ENCODE results near the gene CD320.
A peak's percentile ranks its signal among the peaks of the same experiment; 100 is the strongest.
"Not testable (repeated sequence)": the region's sequence is repeated elsewhere in the genome, so short reads cannot be mapped to it uniquely, and the experiment has no call there.

Gene CD320

GRCh38 chr19:8333767-8334457, 25.8 kb upstream of the CD320 start:
- DNase-seq (ENCODE audit: extremely low read depth in 1 of 2, low read depth in 1 of 2), result no peak

GRCh38 chr19:8332976-8333766, 25.0 kb upstream of the CD320 start:
- DNase-seq (ENCODE audit: extremely low read depth in 1 of 2, low read depth in 1 of 2), result no peak

- no peak for DNase-seq (ENCODE audit: extremely low read depth in 1 of 2, low read depth in 1 of 2)
Observed at GRCh38 chr19:8331263-8331845, 23.2 kb upstream of the CD320 start.

GRCh38 chr19:8329996-8330395, 21.8 kb upstream of the CD320 start:
- no peak for DNase-seq (ENCODE audit: extremely low read depth in 1 of 2, low read depth in 1 of 2)

- DNase-seq (ENCODE audit: extremely low read depth in 1 of 2, low read depth in 1 of 2), result no peak
Observed at GRCh38 chr19:8325454-8325853, 17.3 kb upstream of the CD320 start.

GRCh38 chr19:8324186-8325050, 16.3 kb upstream of the CD320 start:
- DNase-seq (ENCODE audit: extremely low read depth in 1 of 2, low read depth in 1 of 2), result no peak

GRCh38 chr19:8323781-8324185, 15.6 kb upstream of the CD320 start:
- DNase-seq (ENCODE audit: extremely low read depth in 1 of 2, low read depth in 1 of 2), result no peak

- no peak for DNase-seq (ENCODE audit: extremely low read depth in 1 of 2, low read depth in 1 of 2)
Observed at GRCh38 chr19:8322638-8322997, 14.5 kb upstream of the CD320 start.

- no peak for DNase-seq (ENCODE audit: extremely low read depth in 1 of 2, low read depth in 1 of 2)
Observed at GRCh38 chr19:8321986-8322637, 14.0 kb upstream of the CD320 start.

GRCh38 chr19:8321067-8321985, 13.2 kb upstream of the CD320 start, which contains the start of the genes NDUFA7 and RPS28:
TSS of gene NDUFA7 (minus strand) at chr19:8321375. CDS start at chr19:8321358, 17 bp downstream.
TSS of gene RPS28 (plus strand) at chr19:8321496. CDS start at chr19:8321531, 35 bp downstream.
- peak; percentile 94 to 95 for DNase-seq (ENCODE audit: extremely low read depth in 1 of 2, low read depth in 1 of 2)

- DNase-seq (ENCODE audit: extremely low read depth in 1 of 2, low read depth in 1 of 2), result no peak
Observed at GRCh38 chr19:8320564-8321066, 12.5 kb upstream of the CD320 start.

GRCh38 chr19:8319807-8320520, 11.8 kb upstream of the CD320 start:
- no peak for DNase-seq (ENCODE audit: extremely low read depth in 1 of 2, low read depth in 1 of 2)

- DNase-seq (ENCODE audit: extremely low read depth in 1 of 2, low read depth in 1 of 2), result not testable (repeated sequence)
Observed at GRCh38 chr19:8318835-8319234, 10.7 kb upstream of the CD320 start.

- DNase-seq (ENCODE audit: extremely low read depth in 1 of 2, low read depth in 1 of 2), result no peak
Observed at GRCh38 chr19:8316351-8317125, 8.4 kb upstream of the CD320 start.

GRCh38 chr19:8314981-8315640, 7.0 kb upstream of the CD320 start:
- DNase-seq (ENCODE audit: extremely low read depth in 1 of 2, low read depth in 1 of 2), result not testable (repeated sequence)

GRCh38 chr19:8311461-8312260, 3.5 kb upstream of the CD320 start:
- DNase-seq (ENCODE audit: extremely low read depth in 1 of 2, low read depth in 1 of 2), result no peak

Data from activated CD8-positive, alpha-beta memory T cell treated with anti-CD3 and anti-CD28 coated beads for 1 hour (primary cell).